Effector memory CD4-positive, alpha-beta T cell (primary cell): Measurements from ENCODE around the gene DNASE2.
"Not testable (repeated sequence)": the region's sequence is repeated elsewhere in the genome, so short reads cannot be mapped to it uniquely, and the experiment has no call there.

Source experiments
- DNase-seq, 3 donors: peaks; one replicate each; pipeline ENCODE4 v3.0.0-alpha.2; 2020
- H3K27ac ChIP-seq: 2 replicates; pipeline ENCODE4 v1.7.0; 2013; ENCODE audit warnings: mild to moderate bottlenecking, low read length, moderate library complexity; ENCODE audit not compliant: insufficient read depth, poor library complexity, severe bottlenecking
- H3K27me3 ChIP-seq: replicated peaks from 2 replicates; pipeline ENCODE4 v1.7.0; 2013; ENCODE audit warnings: mild to moderate bottlenecking, low read length; ENCODE audit not compliant: insufficient read depth, control insufficient read depth, poor library complexity, severe bottlenecking
- H3K36me3 ChIP-seq: 2 replicates; pipeline ENCODE4 v1.7.0; 2013; ENCODE audit warnings: mild to moderate bottlenecking, low read length, moderate library complexity; ENCODE audit not compliant: control insufficient read depth, insufficient read depth
- H3K4me1 ChIP-seq: 2 replicates; pipeline ENCODE4 v1.7.0; 2013; ENCODE audit warnings: low read length, mild to moderate bottlenecking; ENCODE audit not compliant: control insufficient read depth, insufficient read depth, poor library complexity, severe bottlenecking
- H3K4me3 ChIP-seq: 2 replicates; pipeline ENCODE4 v1.7.0; 2013; ENCODE audit warnings: low read length, low read depth, mild to moderate bottlenecking; ENCODE audit not compliant: insufficient read depth, poor library complexity, severe bottlenecking
- H3K9me3 ChIP-seq: 2 replicates; pipeline ENCODE4 v1.7.0; 2013; ENCODE audit warnings: mild to moderate bottlenecking, low read length, moderate library complexity; ENCODE audit not compliant: control insufficient read depth

The DNASE2 gene

GRCh38 chr19:12864721-12865715, 16.2 kb downstream of the DNASE2 start:
- Histone ChIP-seq H3K27me3 (no peaks in the 10 kb centered on the region), H3K27ac (no peak overlapping the region)

DNA sequence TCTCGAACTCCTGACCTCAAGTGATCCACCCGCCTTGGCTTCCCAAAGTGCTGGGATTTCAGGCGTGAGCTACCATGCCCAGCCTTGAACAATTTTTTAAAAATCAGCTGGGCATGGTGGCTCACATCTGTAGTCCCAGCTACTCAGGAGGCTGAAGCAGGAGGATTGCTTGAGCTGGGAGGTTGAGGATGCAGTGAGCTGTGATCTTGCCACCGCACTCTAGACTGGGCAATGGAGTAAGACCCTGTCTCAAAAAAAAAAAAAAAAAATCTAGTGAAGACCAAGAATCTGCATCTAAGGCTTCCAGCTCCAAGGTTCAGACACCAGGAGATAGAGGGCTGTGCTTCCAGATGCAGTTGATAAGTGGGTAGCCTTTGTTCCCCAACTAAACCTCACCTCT, 17.1 kb downstream of the DNASE2 start:
- Histone ChIP-seq H3K27me3 (no peaks in the 10 kb centered on the region), H3K4me3 (no peak overlapping the region), H3K36me3 (no peaks in the 10 kb centered on the region), H3K4me1 (peaks cover 11% of the 10 kb centered on the region), H3K9me3 (no peaks in the 10 kb centered on the region), H3K27ac (no peak overlapping the region)
- DNase-seq = no peak

More at GRCh38 chr19:12864721-12865715, 16.2 kb downstream of the DNASE2 start:
- H3K36me3 ChIP-seq = no peaks in the 10 kb centered on the region
- H3K9me3 ChIP-seq = no peaks in the 10 kb centered on the region
- peaks cover 11% of the 10 kb centered on the region for H3K4me1 ChIP-seq
- H3K4me3 ChIP-seq = no peak overlapping the region
- DNase-seq = no peak

GRCh38 chr19:12859546-12859945, 21.7 kb downstream of the DNASE2 start:
- H3K36me3 ChIP-seq = no peaks in the 10 kb centered on the region
- no peaks in the 10 kb centered on the region for H3K27me3 ChIP-seq
- no peak overlapping the region for H3K4me3 ChIP-seq
- H3K27ac ChIP-seq = no peak overlapping the region
- DNase-seq = no peak
- H3K9me3 ChIP-seq = no peaks in the 10 kb centered on the region
- H3K4me1 ChIP-seq = no peaks in the 10 kb centered on the region

DNA sequence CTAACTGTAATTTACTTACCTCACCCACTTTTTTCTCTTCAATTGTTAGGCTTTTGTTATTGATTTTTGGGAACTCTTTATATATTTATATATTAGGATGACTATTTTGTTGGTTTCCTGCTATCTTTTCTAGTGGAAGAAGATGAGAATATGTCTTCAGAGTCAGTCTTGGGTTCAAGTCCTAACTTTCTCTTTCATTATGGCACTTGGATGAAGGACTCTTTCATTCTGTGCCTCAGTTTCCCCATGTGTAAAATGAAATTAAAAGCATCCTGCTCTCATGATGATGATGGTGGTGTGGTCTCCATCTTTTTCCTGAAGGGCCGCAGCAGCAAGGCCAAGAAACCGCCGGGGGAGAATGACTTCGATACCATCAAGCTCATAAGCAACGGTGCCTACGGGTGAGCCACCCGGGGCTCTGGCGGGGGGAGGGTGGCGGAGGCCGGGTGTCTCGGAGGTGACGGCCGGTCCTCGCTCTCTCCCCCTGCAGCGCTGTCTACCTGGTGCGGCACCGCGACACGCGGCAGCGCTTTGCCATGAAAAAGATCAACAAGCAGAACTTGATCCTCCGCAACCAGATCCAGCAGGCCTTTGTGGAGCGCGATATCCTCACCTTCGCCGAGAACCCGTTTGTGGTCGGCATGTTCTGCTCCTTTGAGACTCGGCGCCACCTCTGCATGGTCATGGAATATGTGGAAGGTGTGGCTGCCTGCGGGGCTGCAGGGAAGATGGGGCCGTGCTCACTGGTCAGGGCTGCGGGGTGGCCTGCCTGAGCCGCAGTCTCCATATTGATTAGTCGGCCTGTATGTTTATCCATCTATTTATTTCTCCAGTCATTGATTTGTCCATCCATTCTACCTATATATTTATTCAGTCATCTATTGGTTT, 23.0 kb downstream of the DNASE2 start:
- Histone ChIP-seq H3K4me3 (no peak overlapping the region), H3K36me3 (no peaks in the 10 kb centered on the region), H3K27ac (no peak overlapping the region), H3K4me1 (no peaks in the 10 kb centered on the region), H3K27me3 (no peaks in the 10 kb centered on the region), H3K9me3 (no peaks in the 10 kb centered on the region)
- DNase-seq = no peak

- DNase-seq = no peak
- H3K27ac ChIP-seq = no peak overlapping the region
- H3K36me3 ChIP-seq = no peaks in the 10 kb centered on the region
- H3K4me1 ChIP-seq = no peaks in the 10 kb centered on the region
- H3K27me3 ChIP-seq = no peaks in the 10 kb centered on the region
- H3K4me3 ChIP-seq = no peak overlapping the region
- no peaks in the 10 kb centered on the region for H3K9me3 ChIP-seq
Observed at GRCh38 chr19:12856653-12857052, 24.6 kb downstream of the DNASE2 start.

- peaks cover 14% of the 10 kb centered on the region for H3K27me3 ChIP-seq
- H3K4me3 ChIP-seq = peak overlapping the region; percentile 4
- H3K27ac ChIP-seq = no peak overlapping the region
- H3K4me1 ChIP-seq = peaks cover 5% of the 10 kb centered on the region
- peak; percentile 59 to 76 (median 74) for DNase-seq
- no peaks in the 10 kb centered on the region for H3K36me3 ChIP-seq
- no peaks in the 10 kb centered on the region for H3K9me3 ChIP-seq
Observed at GRCh38 chr19:12847159-12848139, 33.8 kb downstream of the DNASE2 start.

GRCh38 chr19:12846613-12847012, 34.6 kb downstream of the DNASE2 start:
- not testable (repeated sequence) for DNase-seq, H3K9me3 ChIP-seq, H3K36me3 ChIP-seq, H3K4me3 ChIP-seq, H3K4me1 ChIP-seq, H3K27ac ChIP-seq
- H3K27me3 ChIP-seq = peaks cover 15% of the 10 kb centered on the region

GRCh38 chr19:12843999-12844732, 37.1 kb downstream of the DNASE2 start:
- H3K27me3 ChIP-seq = peaks cover 29% of the 10 kb centered on the region

DNA sequence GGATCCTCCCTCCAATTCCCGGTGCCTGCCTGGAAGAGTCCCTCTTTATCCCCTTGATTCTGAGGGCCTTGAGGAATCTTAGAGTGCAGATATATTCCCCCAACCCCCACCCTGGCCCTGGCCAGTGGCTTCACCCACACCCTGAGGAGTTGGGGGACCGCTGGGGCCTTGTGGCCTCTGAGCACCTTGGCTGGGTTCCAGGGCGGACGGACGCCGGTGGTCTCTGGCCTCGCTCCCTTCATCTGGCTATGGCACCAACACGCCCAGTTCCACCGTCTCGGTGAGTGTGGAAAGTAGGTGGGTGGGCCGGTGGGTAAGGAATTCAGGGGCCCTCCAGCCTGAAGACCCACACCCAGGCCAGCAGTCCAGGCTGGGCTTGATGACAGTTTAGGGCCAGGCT, 37.9 kb downstream of the DNASE2 start:
- H3K9me3 ChIP-seq = no peaks in the 10 kb centered on the region
- peaks cover 38% of the 10 kb centered on the region for H3K27me3 ChIP-seq
- DNase-seq = no peak
- H3K27ac ChIP-seq = no peak overlapping the region
- no peaks in the 10 kb centered on the region for H3K36me3 ChIP-seq
- H3K4me3 ChIP-seq = no peak overlapping the region
- H3K4me1 ChIP-seq = peaks cover 23% of the 10 kb centered on the region

More at GRCh38 chr19:12843999-12844732, 37.1 kb downstream of the DNASE2 start:
- Histone ChIP-seq H3K36me3 (no peaks in the 10 kb centered on the region), H3K27ac (no peak overlapping the region), H3K4me3 (no peak overlapping the region), H3K9me3 (no peaks in the 10 kb centered on the region), H3K4me1 (peaks cover 15% of the 10 kb centered on the region)
- DNase-seq = no peak
